Inflammatory macrophage treated with lipopolysaccharide for 4 hours (primary cell): Measurements from ENCODE around the gene PIP4K2C.
"Not testable (repeated sequence)": the region's sequence is repeated elsewhere in the genome, so short reads cannot be mapped to it uniquely, and the experiment has no call there.

Experiments
- DNase-seq: peaks from one replicate; pipeline ENCODE4 v3.0.0-alpha.2; 2020

PIP4K2C gene

GRCh38 chr12:57560516-57560915 is 30.5 kb upstream of the PIP4K2C start:
- no peak for DNase-seq

- not testable (repeated sequence) for DNase-seq
Observed at GRCh38 chr12:57561117-57561516, 29.9 kb upstream of the PIP4K2C start.

GRCh38 chr12:57563358-57563757 is 27.6 kb upstream of the PIP4K2C start:
- no peak for DNase-seq

DNA sequence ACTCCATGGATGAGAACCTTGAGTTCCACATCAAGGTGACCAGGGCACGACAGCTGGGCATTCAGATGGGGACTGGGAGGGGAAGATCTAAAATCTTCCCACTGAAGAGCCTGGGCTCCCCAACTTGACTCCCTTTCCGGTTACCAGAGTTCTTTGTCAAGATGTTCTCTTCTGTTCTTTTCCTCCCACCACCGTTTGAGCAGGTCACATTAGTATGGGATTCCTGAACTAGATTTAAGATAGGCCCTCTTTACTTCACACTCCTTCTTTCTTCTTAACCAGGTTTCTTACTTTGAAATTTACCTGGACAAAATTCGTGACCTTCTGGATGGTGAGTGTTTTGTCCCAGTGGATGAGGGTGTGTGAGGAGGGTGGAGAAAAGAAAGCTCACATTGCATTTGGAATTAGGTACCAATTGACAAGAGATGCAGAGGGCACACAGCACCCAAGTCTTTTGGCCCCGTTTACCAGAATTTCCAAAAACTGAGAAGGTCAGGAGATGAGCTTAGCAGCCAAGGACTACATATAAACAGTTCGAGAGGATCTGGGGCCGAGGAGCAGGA is 26.7 kb upstream of the PIP4K2C start:
- no peak for DNase-seq

DNA sequence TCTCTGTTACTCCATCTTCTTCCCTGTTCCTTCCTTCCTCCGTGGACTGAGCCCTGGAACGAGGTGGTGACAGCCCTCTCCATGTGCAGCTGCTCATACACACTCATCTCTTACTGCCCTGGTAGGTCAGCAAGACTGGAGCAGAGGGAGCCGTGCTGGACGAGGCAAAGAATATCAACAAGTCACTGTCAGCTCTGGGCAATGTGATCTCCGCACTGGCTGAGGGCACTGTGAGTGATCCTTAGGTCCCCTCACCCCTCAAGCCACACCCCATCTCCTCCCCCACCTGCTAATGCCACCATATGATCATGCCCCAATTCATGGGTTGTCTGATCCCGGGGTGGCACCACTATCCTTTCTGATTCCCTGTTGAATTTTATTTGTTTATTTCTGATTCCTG is 22.2 kb upstream of the PIP4K2C start:
- no peak for DNase-seq

DNA sequence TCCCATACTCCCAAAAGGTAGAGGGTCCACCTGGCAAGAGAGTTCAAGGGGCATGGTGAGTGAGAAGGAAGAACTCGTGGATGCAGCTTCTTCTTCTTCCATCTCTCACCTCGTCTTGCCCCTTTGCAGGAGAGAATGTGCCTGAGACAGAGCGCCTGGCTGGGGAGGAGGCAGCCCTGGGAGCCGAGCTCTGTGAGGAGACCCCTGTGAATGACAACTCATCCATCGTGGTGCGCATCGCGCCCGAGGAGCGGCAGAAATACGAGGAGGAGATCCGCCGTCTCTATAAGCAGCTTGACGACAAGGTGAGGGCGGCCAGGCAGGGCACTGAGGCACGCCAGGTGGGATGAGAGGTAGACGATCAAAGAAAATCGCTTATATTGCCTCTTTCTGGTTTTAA is 21.1 kb upstream of the PIP4K2C start:
- DNase-seq: no peak

DNA sequence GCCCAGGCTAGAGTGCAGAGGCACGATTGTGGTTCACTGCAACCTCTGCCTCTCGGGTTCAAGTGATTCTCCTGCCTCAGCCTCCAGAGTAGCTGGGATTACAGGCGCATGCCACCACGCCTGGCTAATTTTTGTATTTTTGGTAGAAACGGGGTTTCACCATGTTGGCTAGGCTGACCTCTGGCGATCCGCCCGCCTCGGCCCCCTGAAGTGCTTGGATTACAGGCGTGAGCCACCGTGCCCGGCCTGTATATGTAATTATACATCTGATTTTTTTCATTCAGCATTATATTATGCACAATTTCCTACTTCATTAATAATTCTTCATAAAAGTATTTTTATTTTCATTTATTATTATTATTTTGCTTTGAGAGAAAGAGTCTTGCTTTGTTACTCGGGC is 20.6 kb upstream of the PIP4K2C start:
- not testable (repeated sequence) for DNase-seq

- DNase-seq: no peak
Observed at GRCh38 chr12:57571926-57572762, 18.8 kb upstream of the PIP4K2C start.

DNA sequence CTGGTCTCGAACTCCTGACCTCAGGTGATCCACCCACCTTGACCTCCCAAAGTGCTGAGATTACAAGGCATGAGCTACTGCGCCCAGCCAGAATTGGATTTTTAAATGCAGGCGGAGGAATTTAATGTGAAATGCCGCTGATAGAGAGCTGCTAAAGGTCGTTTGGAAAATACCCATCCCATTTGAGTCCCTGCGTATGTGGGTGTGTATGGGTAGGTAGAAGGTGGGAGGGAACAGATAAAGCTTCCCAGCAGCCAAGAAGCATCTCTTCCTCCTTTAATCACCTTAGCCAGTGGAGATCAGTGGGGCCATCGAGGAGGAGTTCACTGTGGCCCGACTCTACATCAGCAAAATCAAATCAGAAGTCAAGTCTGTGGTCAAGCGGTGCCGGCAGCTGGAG is 16.2 kb upstream of the PIP4K2C start:
- no peak for DNase-seq

DNA sequence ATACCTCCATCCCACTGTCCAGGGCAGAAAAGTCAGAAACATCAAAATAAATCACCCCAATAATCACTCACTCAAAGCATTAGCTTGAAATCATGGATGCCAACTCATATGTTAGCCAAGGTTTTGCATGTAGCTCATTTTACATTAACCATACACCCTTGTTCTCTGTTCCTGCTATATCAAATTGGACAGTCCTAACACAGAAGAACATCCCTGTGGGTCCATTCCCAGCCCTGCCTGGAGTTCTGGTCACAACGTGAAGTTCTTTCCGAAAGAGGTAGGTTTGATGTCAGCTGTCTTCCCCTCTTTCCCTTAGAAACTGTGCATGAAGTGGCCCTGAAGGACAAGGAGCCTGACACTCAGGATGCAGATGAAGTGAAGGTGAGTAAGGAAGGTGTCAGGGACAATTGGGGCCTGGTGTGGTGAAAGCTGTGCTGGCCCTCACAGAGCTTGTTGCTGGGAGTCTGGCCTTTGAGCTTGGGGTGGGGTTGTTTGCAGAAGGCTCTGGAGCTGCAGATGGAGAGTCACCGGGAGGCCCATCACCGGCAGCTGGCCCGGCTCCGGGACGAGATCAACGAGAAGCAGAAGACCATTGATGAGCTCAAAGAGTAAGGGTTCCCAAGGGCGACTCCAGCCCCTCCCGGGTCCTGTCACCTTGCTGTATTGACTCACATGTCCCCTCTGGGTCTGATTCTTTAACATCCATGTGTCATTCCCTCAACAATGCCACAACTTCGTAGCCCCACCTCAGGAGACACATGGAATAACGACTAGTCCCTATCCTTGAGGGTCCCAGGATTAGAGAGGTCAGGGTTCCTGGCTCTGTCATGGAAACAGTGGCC is 15.0 kb upstream of the PIP4K2C start:
- no peak for DNase-seq

GRCh38 chr12:57576613-57577160 is 14.3 kb upstream of the PIP4K2C start:
- no peak for DNase-seq

GRCh38 chr12:57577981-57578758 is 12.8 kb upstream of the PIP4K2C start:
- no peak for DNase-seq

DNA sequence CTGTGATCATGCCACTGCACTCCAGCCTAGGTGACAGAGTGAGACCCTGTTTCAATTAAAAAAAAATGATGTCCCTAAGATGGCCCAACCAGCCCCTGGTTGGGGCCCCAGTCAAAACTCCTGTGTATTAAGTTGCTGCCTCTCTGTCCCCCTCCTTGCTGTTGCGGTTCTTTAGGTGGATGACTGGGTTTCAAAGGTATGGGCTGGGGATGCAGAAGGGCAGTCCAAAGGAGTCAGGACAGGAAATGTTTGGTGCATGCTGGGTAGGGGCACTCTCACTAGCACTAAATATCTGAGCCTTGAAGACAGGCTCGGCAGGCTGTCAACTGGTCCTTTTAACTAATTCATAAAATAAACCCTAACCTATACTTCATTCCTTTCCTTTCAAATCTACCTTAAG is 12.0 kb upstream of the PIP4K2C start:
- DNase-seq: no peak

- no peak for DNase-seq
Observed at GRCh38 chr12:57579677-57580465, 11.1 kb upstream of the PIP4K2C start.

- no peak for DNase-seq
Observed at GRCh38 chr12:57580466-57580795, 10.6 kb upstream of the PIP4K2C start.

DNA sequence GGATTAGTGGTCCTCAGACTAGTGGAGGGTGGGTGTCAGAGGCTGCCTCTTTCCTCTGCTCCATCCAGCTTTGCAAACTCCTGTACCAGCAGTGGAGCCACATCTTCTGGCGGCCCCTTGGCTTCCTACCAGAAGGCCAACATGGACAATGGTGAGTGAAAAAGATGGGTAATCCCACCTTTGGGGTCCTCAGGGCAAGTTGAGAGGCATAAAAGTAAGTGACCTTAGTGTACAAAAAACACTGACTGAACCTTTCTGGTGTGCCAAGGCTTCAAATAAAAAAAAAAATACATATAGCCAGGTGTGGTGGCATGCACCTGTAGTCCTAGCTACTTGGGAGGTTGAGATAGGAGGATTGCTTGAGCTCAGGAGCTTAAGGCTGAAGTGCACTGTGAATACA is 9.2 kb upstream of the PIP4K2C start:
- DNase-seq: no peak

DNA sequence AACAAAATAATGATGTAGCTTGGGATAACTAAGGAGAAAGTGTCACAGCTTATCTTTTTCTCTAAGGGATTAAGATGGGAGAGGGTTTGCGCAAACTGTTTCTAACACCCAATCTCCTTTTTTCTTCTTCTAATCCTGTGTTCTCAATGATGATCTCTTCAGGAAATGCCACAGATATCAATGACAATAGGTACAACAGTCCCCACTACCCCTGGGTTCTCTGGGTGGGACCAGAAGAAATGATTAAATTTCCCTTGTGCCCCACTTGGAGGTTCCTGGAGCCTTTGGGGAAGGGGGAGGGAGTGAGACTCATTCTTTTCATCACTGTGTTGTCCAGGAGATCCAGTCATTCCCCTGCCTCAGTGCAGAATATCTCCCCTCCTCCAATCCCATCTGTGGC is 8.6 kb upstream of the PIP4K2C start:
- no peak for DNase-seq

GRCh38 chr12:57583008-57583831 is 7.8 kb upstream of the PIP4K2C start:
- peak; percentile 76 for DNase-seq

DNA sequence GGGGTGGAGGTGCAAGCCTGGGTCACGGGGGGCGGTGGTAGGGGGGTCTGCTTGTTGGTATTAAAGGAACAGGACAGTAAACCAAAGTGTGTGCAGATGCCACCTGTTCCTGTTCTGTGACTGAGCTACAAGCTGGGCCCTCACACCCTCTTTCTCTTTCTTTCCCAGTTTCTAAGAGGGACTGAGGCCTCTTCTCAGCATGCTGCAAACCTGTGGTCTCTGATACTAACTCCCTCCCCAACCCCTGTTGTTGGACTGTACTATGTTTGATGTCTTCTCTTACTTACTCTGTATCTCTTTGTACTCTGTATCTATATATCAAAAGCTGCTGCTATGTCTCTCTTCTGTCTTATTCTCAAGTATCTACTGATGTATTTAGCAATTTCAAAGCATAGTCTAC is 6.9 kb upstream of the PIP4K2C start:
- DNase-seq: no peak

DNA sequence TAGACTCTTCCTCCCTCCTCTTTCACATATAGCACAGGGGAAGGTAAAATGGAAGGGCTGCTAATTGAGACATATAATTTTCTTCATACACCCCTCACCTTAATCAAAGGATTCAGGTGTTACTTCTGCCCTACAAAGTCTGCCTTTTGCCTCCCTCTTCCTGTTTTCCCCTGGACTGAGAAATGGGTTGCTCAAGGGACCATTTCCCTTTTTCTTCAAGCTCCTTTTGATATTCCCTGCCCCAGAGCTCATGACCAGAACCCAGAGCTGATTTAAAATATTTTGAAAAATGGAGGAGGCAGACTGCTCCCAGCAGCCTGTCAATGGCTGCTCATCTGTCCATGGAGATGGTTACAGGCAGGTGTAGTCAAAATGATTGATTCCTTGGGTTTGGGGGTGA is 6.3 kb upstream of the PIP4K2C start:
- peak; percentile 72 for DNase-seq

DNA sequence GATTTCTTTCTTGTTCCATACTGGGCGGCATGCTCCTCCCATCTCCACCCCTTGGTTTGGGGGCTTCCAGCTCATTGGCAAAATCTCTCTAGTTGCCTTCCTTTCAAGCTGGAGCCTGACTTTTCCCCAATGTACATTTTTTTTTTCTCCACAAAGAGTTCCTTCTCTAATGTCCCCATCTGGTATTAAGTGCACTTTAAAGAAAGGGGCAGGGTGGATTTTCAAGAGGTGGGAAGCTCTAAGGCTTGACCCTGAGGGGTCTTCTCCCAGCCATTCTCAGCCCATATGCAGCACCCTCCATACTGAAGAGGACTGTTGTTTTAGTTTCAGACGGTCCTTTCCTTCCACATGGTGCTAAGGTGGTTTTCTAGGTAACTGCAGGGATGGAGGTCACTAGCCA is 5.8 kb upstream of the PIP4K2C start:
- DNase-seq: no peak
